ENCODE data around the gene DCAF11. TPM values are rescaled to one million over a fixed set of nuclear protein-coding genes. Genes with fewer than 3 reads are reported as not detected.

The DCAF11 gene
- total RNA-seq, 1 donor from 2014 or later = 75.6 TPM

GRCh38 chr14:24093901-24094840 is 20.4 kb upstream of the DCAF11 start, which contains the start of gene PCK2:
Gene PCK2 (plus strand): TSS chr14:24094311. CDS start chr14:24094406, 95 bp downstream.
- H3K27ac ChIP-seq = peak within 1 kb of the TSS; percentile 93
- H3K27me3 ChIP-seq = no peaks in the 10 kb centered on the region
- intact Hi-C loops (cut with DNase I) = loop anchor here (5.0 kb wide), 1 partner anchor 82 kb away; no protein-coding TSS in a partner anchor
- H3K36me3 ChIP-seq = no peaks in the 10 kb centered on the region
- peak in 1 of 2 donors; percentile 96 for DNase-seq (ENCODE audit: extremely low spot score in 2 of 2)
- H3K4me3 ChIP-seq = peak within 1 kb of the TSS; percentile 95 to 96
- peaks cover 23% of the 10 kb centered on the region for H3K4me1 ChIP-seq
- peak in 1 of 3 experiments; percentile 5 for TF ChIP-seq CTCF (IDR thresholded peaks at IDR 0.05)
- TF ChIP-seq POLR2AphosphoS5 (IDR thresholded peaks at IDR 0.05; ENCODE audit: insufficient read depth in 1 of 2, low read depth in 1 of 2) = peak; percentile 27 to 86
- TF ChIP-seq POLR2A (IDR thresholded peaks at IDR 0.05) = peak in 1 of 2 donors; percentile 51
- no peaks in the 10 kb centered on the region for H3K9me3 ChIP-seq

- peak overlapping the region; percentile 93 for H3K27ac ChIP-seq
- H3K4me1 ChIP-seq = peaks cover 23% of the 10 kb centered on the region
- H3K36me3 ChIP-seq = no peaks in the 10 kb centered on the region
- DNase-seq (ENCODE audit: extremely low spot score in 2 of 2) = no peak
- H3K9me3 ChIP-seq = no peaks in the 10 kb centered on the region
- no peaks in the 10 kb centered on the region for H3K27me3 ChIP-seq
- TF ChIP-seq POLR2A (IDR thresholded peaks at IDR 0.05) (no peak), POLR2AphosphoS5 (IDR thresholded peaks at IDR 0.05; ENCODE audit: insufficient read depth in 1 of 2, low read depth in 1 of 2) (no peak), CTCF (IDR thresholded peaks at IDR 0.05) (no peak)
- intact Hi-C loops (cut with DNase I) = loop anchor here (5.0 kb wide), 1 partner anchor 83 kb away; no protein-coding TSS in a partner anchor
- peak overlapping the region; percentile 95 to 96 for H3K4me3 ChIP-seq
Observed at GRCh38 chr14:24094841-24095270, 19.7 kb upstream of the DCAF11 start.

GRCh38 chr14:24095271-24096068 is 19.1 kb upstream of the DCAF11 start:
- H3K27me3 ChIP-seq = no peaks in the 10 kb centered on the region
- peaks cover 23% of the 10 kb centered on the region for H3K4me1 ChIP-seq
- peak overlapping the region; percentile 93 for H3K27ac ChIP-seq
- intact Hi-C loops (cut with DNase I) = no loop called here
- peak overlapping the region; percentile 95 to 96 for H3K4me3 ChIP-seq
- TF ChIP-seq CTCF (IDR thresholded peaks at IDR 0.05) (no peak), POLR2A (IDR thresholded peaks at IDR 0.05) (no peak)
- no peak for DNase-seq (ENCODE audit: extremely low spot score in 2 of 2)
- H3K9me3 ChIP-seq = no peaks in the 10 kb centered on the region
- no peaks in the 10 kb centered on the region for H3K36me3 ChIP-seq

- no peak overlapping the region for H3K4me3 ChIP-seq
- H3K4me1 ChIP-seq = peaks cover 23% of the 10 kb centered on the region
- H3K9me3 ChIP-seq = no peaks in the 10 kb centered on the region
- H3K27me3 ChIP-seq = no peaks in the 10 kb centered on the region
- no peaks in the 10 kb centered on the region for H3K36me3 ChIP-seq
- intact Hi-C loops (cut with DNase I) = no loop called here
- TF ChIP-seq POLR2A (IDR thresholded peaks at IDR 0.05) (no peak), CTCF (IDR thresholded peaks at IDR 0.05) (no peak), POLR2AphosphoS5 (IDR thresholded peaks at IDR 0.05; ENCODE audit: insufficient read depth in 1 of 2, low read depth in 1 of 2) (no peak)
- no peak for DNase-seq (ENCODE audit: extremely low spot score in 2 of 2)
- H3K27ac ChIP-seq = no peak overlapping the region
Observed at GRCh38 chr14:24096545-24097181, 17.9 kb upstream of the DCAF11 start.

Measured in vagina (tissue), 2 donors.